Sigmoid colon (tissue), 7 donors: Measurements from ENCODE around the gene CD52. TPM values are rescaled to one million over a fixed set of nuclear protein-coding genes. Genes with fewer than 3 reads are reported as not detected.

Experiments
- DNase-seq: peaks from one replicate; pipeline ENCODE4 v3.0.0-alpha.2; 2019
- H3K27ac ChIP-seq, 4 donors: fragments of 200-600 bp; sonication (generic); one replicate each; pipeline ENCODE4 v1.5.1; 2016 to 2019; ENCODE audit warnings: mild to moderate bottlenecking in 1 of 4
- H3K27me3 ChIP-seq, 3 donors: fragments of 200-600 bp; sonication (generic); one replicate each; pipeline ENCODE4 v1.5.1; 2019; ENCODE audit warnings: mild to moderate bottlenecking in 1 of 3
- H3K36me3 ChIP-seq, 4 donors: fragments of 200-600 bp; sonication (generic); one replicate each; pipeline ENCODE4 v1.5.1; 2016 to 2019
- H3K4me1 ChIP-seq, 4 donors: fragments of 200-600 bp; sonication (generic); one replicate each; pipeline ENCODE4 v1.5.1; 2017 to 2019
- H3K4me3 ChIP-seq, 4 donors: fragments of 200-600 bp; sonication (generic); one replicate each; pipeline ENCODE4 v1.5.1; 2017 to 2019; ENCODE audit warnings: mild to moderate bottlenecking in 2 of 4, moderate library complexity in 1 of 4
- H3K9me3 ChIP-seq, 4 donors: fragments of 200-600 bp in 3 of 4; sonication (generic) in 3 of 4; one replicate each; pipeline versions ENCODE4 v1.5.1 to v1.6.1; 2013 to 2019
- EP300 ChIP-seq, 4 donors: sonication (generic); formaldehyde crosslinking; IDR thresholded peaks; one replicate each; pipeline ENCODE4 v1.6.1; 2017; ENCODE audit warnings: antibody characterized with exemption in 4 of 4
- POLR2A ChIP-seq, 2 donors: fragments of 450-650 bp; IDR thresholded peaks; one replicate each; pipeline ENCODE4 v1.6.1; 2016; ENCODE audit warnings: antibody characterized with exemption in 2 of 2, mild to moderate bottlenecking in 2 of 2, moderate library complexity in 2 of 2
- POLR2AphosphoS5 ChIP-seq, 4 donors: sonication (generic); formaldehyde crosslinking; IDR thresholded peaks; one replicate each; pipeline ENCODE4 v1.6.1; 2017; ENCODE audit warnings: antibody characterized with exemption in 4 of 4
- WGBS, 2 donors: extraction: QIAGEN DNeasy Blood & Tissue Kit; methylation state at CpG; one replicate each; pipeline ENCODE4 v1.1.7; 2013; 5-methylcytosine and 5-hydroxymethylcytosine counted together
- intact Hi-C: fragments of 100-400 bp; cut with DNase I; formaldehyde crosslinking; loops from one replicate; pipeline ENCODE4 v1.15.1; 2023
- polyA plus RNA-seq, 3 donors: library from polyadenylated mRNA; stranded (reverse); fragments of 200-250 nt; gene quantifications; one replicate each; pipeline ENCODE4 v1.2.3, GENCODE V29; 2013
- total RNA-seq, 4 donors: library from RNA; depleted of rRNA; stranded (reverse); fragments of >200 nt; gene quantifications; one replicate each; pipeline ENCODE4 v1.1.0, GENCODE V29; 2016
- TF ChIP-seq, protein P1 (sequence below), 4 experiments: fragments of 450-650 bp in 3 of 4; fragments of 200-600 bp in 1 of 4; IDR thresholded peaks; one replicate each; pipeline ENCODE4 v1.5.1; 2016 to 2019; ENCODE audit warnings: antibody characterized with exemption in 4 of 4, mild to moderate bottlenecking in 3 of 4, moderate library complexity in 2 of 4
- donor health status: healthy with polysubstance abuse.
- donor health status: Bipolar disorder and iron deficiency.
- donor health status: healthy.

CD52 gene
- total and polyA plus RNA-seq, 7 donors = 1.6 to 556 (median 19.8) TPM; not detected in 2

- Histone ChIP-seq H3K4me1 (no peaks in the 10 kb centered on the region), H3K36me3 (no peaks in the 10 kb centered on the region), H3K4me3 (no peak overlapping the region), H3K27ac (no peak overlapping the region), H3K27me3 (no peaks in the 10 kb centered on the region), H3K9me3 (no peaks in the 10 kb centered on the region)
- intact Hi-C loops = no loop called here
- no peak for DNase-seq
- TF ChIP-seq POLR2A (IDR thresholded peaks at IDR 0.05) (no peak), EP300 (IDR thresholded peaks at IDR 0.05) (no peak), POLR2AphosphoS5 (IDR thresholded peaks at IDR 0.05) (no peak)
- TF ChIP-seq, protein P1, sequence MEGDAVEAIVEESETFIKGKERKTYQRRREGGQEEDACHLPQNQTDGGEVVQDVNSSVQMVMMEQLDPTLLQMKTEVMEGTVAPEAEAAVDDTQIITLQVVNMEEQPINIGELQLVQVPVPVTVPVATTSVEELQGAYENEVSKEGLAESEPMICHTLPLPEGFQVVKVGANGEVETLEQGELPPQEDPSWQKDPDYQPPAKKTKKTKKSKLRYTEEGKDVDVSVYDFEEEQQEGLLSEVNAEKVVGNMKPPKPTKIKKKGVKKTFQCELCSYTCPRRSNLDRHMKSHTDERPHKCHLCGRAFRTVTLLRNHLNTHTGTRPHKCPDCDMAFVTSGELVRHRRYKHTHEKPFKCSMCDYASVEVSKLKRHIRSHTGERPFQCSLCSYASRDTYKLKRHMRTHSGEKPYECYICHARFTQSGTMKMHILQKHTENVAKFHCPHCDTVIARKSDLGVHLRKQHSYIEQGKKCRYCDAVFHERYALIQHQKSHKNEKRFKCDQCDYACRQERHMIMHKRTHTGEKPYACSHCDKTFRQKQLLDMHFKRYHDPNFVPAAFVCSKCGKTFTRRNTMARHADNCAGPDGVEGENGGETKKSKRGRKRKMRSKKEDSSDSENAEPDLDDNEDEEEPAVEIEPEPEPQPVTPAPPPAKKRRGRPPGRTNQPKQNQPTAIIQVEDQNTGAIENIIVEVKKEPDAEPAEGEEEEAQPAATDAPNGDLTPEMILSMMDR (IDR thresholded peaks at IDR 0.05) = no peak
- 80 to 85% methylated on average over 5 of the region's 5 CpGs for whole genome bisulfite sequencing, 2 donors
Observed at GRCh38 chr1:26314501-26314900, 3.3 kb upstream of the CD52 start.

- Histone ChIP-seq H3K36me3 (no peaks in the 10 kb centered on the region), H3K4me1 (peaks cover 0 to 3% (median 1%) of the 10 kb centered on the region in 4 donors), H3K27me3 (no peaks in the 10 kb centered on the region), H3K9me3 (no peaks in the 10 kb centered on the region), H3K27ac (no peak overlapping the region), H3K4me3 (no peak overlapping the region)
- no peak for DNase-seq
- no peak for TF ChIP-seq EP300 (IDR thresholded peaks at IDR 0.05)
- no peak for TF ChIP-seq POLR2A (IDR thresholded peaks at IDR 0.05)
- TF ChIP-seq, protein P1 (IDR thresholded peaks at IDR 0.05) = no peak
- no peak for TF ChIP-seq POLR2AphosphoS5 (IDR thresholded peaks at IDR 0.05)
- intact Hi-C loops = no loop called here
- 77 to 86% methylated on average over 8 of the region's 8 CpGs for WGBS, 2 donors
Observed at GRCh38 chr1:26315874-26316850, 1.6 kb upstream of the CD52 start.

DNA sequence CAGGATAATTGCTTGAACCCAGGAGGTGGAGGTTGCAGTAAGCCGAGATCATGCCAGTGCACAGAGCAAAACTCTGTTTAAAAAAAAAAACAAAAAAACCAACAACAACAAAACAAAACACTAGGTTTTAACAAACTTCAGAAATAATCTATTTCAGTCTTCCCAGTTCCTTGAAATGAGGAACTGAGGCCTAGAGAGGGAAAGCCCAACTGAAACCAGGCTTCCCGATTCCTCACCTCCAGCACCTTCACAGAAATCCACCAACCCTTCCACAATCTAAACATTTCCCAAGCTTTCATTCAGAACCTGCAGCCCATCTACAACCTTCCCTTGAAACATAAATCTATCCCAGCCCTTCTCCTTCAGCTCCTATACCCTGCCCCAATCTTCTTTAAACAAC lies 612 bp upstream of the CD52 start:
- no peak for DNase-seq
- intact Hi-C loops = no loop called here
- no peaks in the 10 kb centered on the region for H3K27me3 ChIP-seq
- no peak overlapping the region for H3K27ac ChIP-seq
- TF ChIP-seq, protein P1 (IDR thresholded peaks at IDR 0.05) = no peak
- no peak for TF ChIP-seq EP300 (IDR thresholded peaks at IDR 0.05)
- TF ChIP-seq POLR2AphosphoS5 (IDR thresholded peaks at IDR 0.05) = no peak
- TF ChIP-seq POLR2A (IDR thresholded peaks at IDR 0.05) = no peak
- WGBS, 2 donors = 68 to 93% methylated on average over 2 of the region's 2 CpGs
- no peak overlapping the region for H3K4me3 ChIP-seq
- H3K4me1 ChIP-seq = peaks cover 0 to 6% (median 5%) of the 10 kb centered on the region in 4 donors
- H3K9me3 ChIP-seq = no peaks in the 10 kb centered on the region
- no peaks in the 10 kb centered on the region for H3K36me3 ChIP-seq

DNA sequence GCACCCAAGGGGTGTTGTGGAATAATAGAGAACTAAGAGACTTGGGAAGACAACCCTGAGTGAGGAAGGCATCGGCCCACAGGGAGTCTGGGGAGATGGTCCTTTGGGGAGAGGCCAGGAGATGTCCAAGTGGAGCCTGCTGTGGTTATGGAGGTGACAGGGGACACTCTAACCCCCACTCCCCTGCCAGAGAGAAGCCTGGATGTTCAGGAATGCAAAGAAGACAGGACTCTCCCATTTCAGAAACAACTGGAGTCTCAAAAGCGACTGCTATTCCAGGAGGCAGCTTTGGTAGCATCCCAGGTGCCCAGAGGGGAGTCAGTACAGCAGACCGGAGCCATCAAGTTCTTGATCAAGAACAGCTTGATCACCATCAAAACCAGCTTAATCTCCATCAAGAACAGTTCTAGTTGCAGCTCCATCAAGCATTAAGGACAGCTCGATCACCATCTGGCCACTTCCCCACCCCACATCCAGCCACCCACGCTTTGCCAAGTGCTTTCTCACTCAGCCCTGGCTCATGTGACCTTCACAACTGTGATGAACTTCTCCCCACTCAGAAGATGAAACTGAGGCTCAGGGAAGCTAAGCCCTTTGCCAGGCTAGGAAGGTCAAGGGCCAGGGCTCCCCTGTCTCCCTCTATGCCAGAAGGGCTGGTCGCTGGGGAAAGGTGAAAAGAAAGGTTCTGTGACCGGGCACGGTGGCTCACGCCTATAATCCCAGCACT lies 743 bp downstream of the CD52 start:
- H3K27me3 ChIP-seq = no peaks in the 10 kb centered on the region
- 53 to 81% methylated on average over 9 of the region's 9 CpGs for WGBS, 2 donors
- no peaks in the 10 kb centered on the region for H3K36me3 ChIP-seq
- intact Hi-C loops = no loop called here
- TF ChIP-seq POLR2A (IDR thresholded peaks at IDR 0.05) (no peak), POLR2AphosphoS5 (IDR thresholded peaks at IDR 0.05) (no peak), EP300 (IDR thresholded peaks at IDR 0.05) (no peak)
- TF ChIP-seq, protein P1 (IDR thresholded peaks at IDR 0.05) = no peak
- no peak overlapping the region for H3K4me3 ChIP-seq
- DNase-seq = peak; percentile 74
- peaks cover 0 to 6% (median 5%) of the 10 kb centered on the region in 4 donors for H3K4me1 ChIP-seq
- no peaks in the 10 kb centered on the region for H3K9me3 ChIP-seq
- H3K27ac ChIP-seq = peak overlapping the region in 3 of 4 donors; percentile 6 to 31 (median 16)
